ENCODE data around the gene PDE4A.

- TF ChIP-seq CTCF (IDR thresholded peaks at IDR 0.05) (no peak), ZFX (IDR thresholded peaks at IDR 0.05; ENCODE audit: borderline replicate concordance) (no peak)
Observed at GRCh38 chr19:10402441-10403038, 17.8 kb upstream of the PDE4A start.
